Lung microvascular endothelial cell (primary cell): ENCODE data around the gene GUCY1A2. TPM values are rescaled to one million over a fixed set of nuclear protein-coding genes. Genes with fewer than 3 reads are reported as not detected.
A peak's percentile ranks its signal among the peaks of the same experiment; 100 is the strongest.

Source experiments
- DNase-seq, 2 donors: peaks; one replicate each; pipeline versions ENCODE4 v3.0.0 to v3.0.0-alpha.2; 2010; ENCODE audit warnings: low read depth in 2 of 2
- total RNA-seq: library from RNA; depleted of rRNA; stranded (reverse); fragments of >200 nt; gene quantifications from 2 replicates; pipeline ENCODE4 v1.2.1, GENCODE V29; 2014

The GUCY1A2 gene
- total RNA-seq, 1 donor from 2014 or later: under 0.01 TPM

GRCh38 chr11:106999196-106999595 lies 19.1 kb downstream of the GUCY1A2 start:
- DNase-seq: no peak

GRCh38 chr11:106998916-106999188 lies 19.4 kb downstream of the GUCY1A2 start:
- DNase-seq: no peak

- no peak for DNase-seq
These were observed 20.0 kb downstream of the GUCY1A2 start for GRCh38 chr11:106998116-106998915.

DNA sequence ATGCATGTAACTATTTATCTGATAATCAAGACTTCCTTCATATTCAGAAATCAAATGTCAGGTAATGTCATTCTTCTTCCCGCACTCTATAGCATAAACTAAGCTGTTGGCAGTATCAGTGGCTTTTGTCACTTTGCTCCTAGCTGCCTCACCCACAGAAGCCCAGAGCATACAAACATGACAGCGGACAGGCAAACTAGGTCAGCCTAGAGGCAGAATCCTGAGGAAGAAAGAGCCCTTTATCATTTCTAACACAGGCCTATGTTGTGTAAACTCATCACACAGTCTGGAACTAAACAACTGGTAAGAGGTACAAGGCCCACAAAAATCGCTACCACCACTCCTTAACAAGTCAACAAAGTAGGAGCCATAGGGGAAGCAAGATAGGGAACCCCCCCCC lies 21.0 kb downstream of the GUCY1A2 start:
- DNase-seq: no peak

DNA sequence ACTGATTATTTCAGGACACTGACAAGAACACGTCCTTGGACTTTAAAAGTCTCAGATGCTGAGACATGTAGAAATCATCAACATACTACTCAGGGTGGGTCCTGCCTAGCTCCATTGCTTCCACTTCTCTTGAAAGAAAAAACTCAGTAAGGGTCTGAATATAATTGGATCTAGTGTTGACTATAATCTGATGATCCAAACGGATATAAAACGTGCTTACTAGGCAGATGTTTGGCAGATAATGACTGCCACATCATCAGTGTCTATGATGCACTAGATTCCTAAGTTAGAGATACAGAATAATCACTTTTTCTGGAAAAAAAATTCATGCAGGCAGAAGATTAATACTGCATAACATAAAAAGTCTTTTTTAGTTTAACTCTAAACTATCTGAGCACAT lies 21.6 kb downstream of the GUCY1A2 start:
- DNase-seq: no peak

GRCh38 chr11:106990331-106990730 lies 27.9 kb downstream of the GUCY1A2 start:
- DNase-seq: no peak

DNA sequence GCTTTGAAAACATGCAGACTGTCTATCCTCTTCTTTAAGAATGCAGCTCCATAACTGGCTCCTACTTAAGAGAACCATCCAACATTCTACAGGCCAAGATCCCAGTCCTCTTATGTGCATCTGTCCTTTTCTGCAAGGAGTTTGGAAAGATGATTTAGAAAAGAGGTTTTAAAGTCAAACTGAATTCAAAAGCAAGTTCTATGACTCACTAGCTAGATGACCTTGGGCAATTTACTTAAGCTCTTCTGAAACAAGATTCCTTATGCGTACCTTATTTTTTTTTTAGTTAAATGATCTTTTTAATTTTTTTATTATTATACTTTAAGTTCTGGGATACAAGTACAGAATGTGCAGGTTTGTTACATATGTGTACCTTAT lies 29.2 kb downstream of the GUCY1A2 start:
- DNase-seq: no peak

GRCh38 chr11:106988151-106989077 lies 29.9 kb downstream of the GUCY1A2 start:
- DNase-seq: no peak

DNA sequence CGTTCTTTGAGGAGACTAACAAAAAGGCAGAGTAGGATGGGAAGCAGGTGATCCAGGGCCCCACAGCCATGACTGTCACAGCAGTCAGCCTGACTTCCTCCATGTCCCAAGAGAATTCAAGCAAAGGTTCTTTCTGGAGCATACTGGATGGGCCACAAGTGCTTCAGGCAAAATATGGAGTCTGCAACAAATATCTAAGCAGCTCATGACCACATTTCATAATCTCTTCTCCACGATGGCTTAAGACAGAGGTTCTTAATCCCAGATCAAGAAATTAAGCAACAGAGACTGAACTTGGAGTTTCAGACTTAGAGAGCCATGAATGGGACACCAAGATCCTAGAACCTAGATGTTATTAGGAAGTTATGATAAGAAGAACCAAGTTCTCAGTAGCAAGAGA lies 31.6 kb downstream of the GUCY1A2 start:
- DNase-seq: no peak

DNA sequence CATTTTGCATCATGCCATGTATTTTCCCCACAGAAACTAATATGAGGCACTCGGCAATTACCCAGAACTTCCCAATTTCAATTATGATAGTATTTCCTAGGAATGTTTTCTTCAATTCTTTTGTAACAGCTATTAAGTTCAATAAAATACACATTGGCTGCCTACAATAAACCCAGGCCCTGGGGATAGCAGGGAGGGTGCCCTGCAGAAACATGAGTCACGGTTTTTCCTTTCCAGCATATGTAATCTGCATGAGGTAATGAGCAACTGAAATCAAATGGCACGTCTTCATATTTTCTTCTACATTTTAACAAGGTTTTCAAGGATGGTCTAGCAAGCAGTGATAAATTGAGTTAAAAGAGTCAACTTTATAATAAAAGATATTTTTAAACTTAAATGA lies 32.0 kb downstream of the GUCY1A2 start:
- DNase-seq: peak in 1 of 2 donors; percentile 3

DNA sequence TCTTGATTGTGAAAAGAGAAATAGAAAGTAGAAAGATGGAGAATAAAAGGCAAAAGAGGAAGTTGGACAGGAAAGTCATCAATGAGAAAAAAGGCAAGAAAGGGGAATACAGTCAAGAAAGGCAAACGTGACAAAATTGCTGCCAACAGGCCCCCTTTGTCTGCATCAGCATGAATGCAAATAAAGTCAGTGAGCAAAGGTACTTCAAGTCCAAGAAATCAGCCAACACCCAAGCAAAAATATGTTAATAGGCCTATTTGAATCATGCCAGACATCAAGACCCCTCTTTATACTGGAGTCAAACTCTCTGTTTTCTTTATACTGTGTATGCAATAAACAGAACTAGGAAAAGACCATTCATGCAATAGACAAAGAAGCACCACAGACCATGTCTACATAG lies 34.3 kb downstream of the GUCY1A2 start:
- DNase-seq: no peak

DNA sequence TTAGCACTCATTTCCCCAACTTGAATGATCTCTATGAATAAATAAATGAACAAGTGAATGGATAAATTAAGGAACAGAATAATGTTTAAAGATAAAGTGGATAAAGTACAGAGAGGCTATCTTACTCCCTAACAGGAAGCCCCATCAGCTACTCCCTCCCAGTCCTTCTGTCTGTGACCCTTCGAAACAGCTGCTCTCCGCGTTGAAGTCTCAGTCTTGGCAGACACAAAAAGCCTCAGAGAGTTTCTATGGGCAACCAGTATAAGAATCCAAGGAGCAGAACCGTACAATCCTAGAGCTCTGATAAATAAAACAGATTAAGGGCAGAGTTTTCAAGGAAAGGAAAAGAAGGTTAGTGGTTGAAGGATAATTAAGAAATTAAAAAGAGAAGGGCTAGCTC lies 35.0 kb downstream of the GUCY1A2 start:
- no peak for DNase-seq

- no peak for DNase-seq
These were observed 43.4 kb downstream of the GUCY1A2 start for GRCh38 chr11:106974831-106975230.

- no peak for DNase-seq
These were observed 46.4 kb downstream of the GUCY1A2 start for GRCh38 chr11:106971864-106972263.

DNA sequence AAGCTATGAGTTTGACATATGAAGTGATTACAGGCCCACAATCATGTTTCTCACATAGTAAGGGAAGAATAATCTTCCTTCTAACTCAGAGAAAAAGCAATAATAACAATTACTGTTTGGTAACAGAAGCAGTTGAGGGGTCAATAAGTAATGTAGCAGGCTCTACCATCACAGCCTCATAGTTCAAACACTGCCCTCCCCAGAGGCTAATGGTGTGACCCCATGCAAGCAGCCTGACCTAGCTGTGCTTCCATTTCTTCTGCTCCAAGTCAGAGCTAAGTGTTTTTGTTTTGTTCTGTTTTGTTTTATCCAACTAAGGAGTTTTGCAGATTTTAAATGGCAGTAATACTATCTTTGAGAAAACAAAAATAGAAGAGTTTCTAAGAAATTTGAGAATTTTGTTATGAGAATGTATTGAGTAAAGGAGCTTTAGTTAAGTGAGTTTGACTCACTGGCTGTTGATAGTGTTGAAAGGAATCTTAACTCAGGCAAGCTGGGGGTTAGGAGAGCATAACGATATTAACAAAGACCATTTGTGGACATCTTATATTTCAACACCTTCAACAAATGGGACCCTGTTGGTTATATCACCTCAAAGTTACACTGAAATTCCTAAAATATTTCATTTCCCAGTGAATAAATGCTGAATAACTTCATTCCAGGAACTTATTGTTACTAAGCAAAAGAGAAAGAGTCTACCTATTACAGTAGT lies 48.5 kb downstream of the GUCY1A2 start:
- DNase-seq: no peak

DNA sequence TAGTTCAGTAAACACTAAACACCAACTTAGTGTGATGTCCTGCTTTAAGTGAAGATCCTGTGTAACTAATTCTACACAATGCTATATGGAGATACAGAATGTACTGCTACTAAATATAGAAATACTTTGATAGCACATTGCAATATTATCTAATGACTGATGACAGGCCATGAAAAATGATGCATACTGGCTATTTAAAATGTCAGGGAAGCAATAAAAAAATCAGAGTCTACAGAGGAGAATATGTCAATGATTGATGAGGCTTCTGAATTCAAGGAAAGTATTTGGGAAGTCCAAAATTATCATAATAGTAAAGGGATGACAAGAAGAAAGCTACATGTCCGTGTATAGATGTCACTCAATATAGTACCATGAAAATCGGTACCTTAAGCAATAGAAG lies 55.3 kb downstream of the GUCY1A2 start:
- DNase-seq: no peak

GRCh38 chr11:106961518-106961917 lies 56.8 kb downstream of the GUCY1A2 start:
- peak; percentile 8 to 37 for DNase-seq

- no peak for DNase-seq
These were observed 57.2 kb downstream of the GUCY1A2 start for GRCh38 chr11:106961048-106961447.

GRCh38 chr11:106959800-106960199 lies 58.5 kb downstream of the GUCY1A2 start:
- DNase-seq: no peak

GRCh38 chr11:106959386-106959785 lies 58.9 kb downstream of the GUCY1A2 start:
- no peak for DNase-seq

DNA sequence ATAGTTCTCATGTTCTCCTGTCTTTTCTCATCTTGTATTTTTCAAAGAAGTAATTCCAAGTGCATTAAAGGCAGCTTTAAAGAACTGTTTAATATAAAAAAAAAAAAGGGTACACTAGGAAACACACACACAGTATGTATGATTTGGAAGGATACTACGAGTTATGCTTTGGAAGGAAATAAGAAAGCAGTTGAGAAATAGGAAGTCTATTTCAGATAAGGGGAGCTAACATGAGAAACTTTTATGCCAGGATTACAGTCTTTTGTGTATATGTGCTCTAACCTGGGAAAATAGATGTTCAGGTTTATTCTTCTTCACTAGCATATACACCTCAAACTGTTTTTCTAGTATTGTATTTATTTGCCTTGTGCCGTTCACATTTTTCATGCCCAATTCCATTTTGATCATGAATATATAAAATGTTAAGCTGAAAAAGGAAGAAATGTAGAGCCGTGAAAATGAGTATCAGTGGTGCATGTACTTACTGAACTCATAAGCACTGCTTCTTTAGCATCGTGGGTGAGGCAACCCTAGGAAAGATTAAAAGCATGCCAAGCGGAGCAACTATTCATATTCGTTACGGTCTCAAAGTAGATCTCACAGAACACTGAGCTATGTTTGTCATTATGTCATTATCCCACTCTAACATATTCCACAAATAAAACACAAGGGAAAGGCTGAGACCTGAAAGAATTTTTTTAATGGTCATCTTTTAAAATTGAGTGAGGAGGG lies 59.6 kb downstream of the GUCY1A2 start:
- no peak for DNase-seq
